Thoracic aorta (tissue), 2 donors: ENCODE measurements around the gene CDV3. TPM values are rescaled to one million over a fixed set of nuclear protein-coding genes. Genes with fewer than 3 reads are reported as not detected.
"Not testable (repeated sequence)": the region's sequence is repeated elsewhere in the genome, so short reads cannot be mapped to it uniquely, and the experiment has no call there.

Experiments
- ATAC-seq: fragments of 150-250 bp; one replicate; pipeline ENCODE4 v1.8.0; 2017; ENCODE audit warnings: low read depth; ENCODE audit not compliant: insufficient number of reproducible peaks, low FRiP score
- DNase-seq: peaks from one replicate; pipeline ENCODE4 v3.0.0-alpha.2; 2020; ENCODE audit warnings: low spot score
- H3K27ac ChIP-seq, 2 donors: fragments of 200-600 bp; sonication (generic); 1 replicate in 1 of 2; 2 replicates in 1 of 2; pipeline ENCODE4 v1.5.1; 2016; ENCODE audit warnings: mild to moderate bottlenecking in 2 of 2, moderate library complexity in 2 of 2
- H3K27me3 ChIP-seq: fragments of 200-600 bp; sonication (generic); replicated peaks from 2 replicates; pipeline ENCODE4 v1.6.0; 2016; ENCODE audit warnings: mild to moderate bottlenecking; ENCODE audit not compliant: insufficient read depth
- H3K36me3 ChIP-seq: fragments of 200-600 bp; sonication (generic); one replicate; pipeline ENCODE4 v1.5.1; 2016
- H3K4me1 ChIP-seq, 2 donors: fragments of 200-600 bp; sonication (generic); 1 replicate in 1 of 2; 2 replicates in 1 of 2; pipeline versions ENCODE4 v1.5.1 to v1.6.0; 2016; ENCODE audit warnings: low read depth in 2 of 2, mild to moderate bottlenecking in 1 of 2; ENCODE audit not compliant: control insufficient read depth in 1 of 2
- H3K4me3 ChIP-seq: fragments of 200-600 bp; sonication (generic); 2 replicates; pipeline ENCODE4 v1.5.1; 2016; ENCODE audit warnings: mild to moderate bottlenecking
- H3K9me3 ChIP-seq: fragments of 200-600 bp; sonication (generic); 2 replicates; pipeline ENCODE4 v1.5.1; 2016
- total RNA-seq, 2 donors: library from RNA; depleted of rRNA; stranded (reverse); fragments of >200 nt; gene quantifications; one replicate each; pipeline versions ENCODE4 v1.1.0 to v1.2.3, GENCODE V29; 2016
- TF ChIP-seq, protein P1 (sequence below): fragments of 200-600 bp; sonication (generic); IDR thresholded peaks from one replicate; pipeline ENCODE4 v1.5.1; 2019; ENCODE audit warnings: antibody characterized with exemption

The CDV3 gene
- total RNA-seq: 100 to 1,000 TPM in 1 of 2 donors, 10 to 100 TPM in 1; 86.5 to 190 TPM

DNA sequence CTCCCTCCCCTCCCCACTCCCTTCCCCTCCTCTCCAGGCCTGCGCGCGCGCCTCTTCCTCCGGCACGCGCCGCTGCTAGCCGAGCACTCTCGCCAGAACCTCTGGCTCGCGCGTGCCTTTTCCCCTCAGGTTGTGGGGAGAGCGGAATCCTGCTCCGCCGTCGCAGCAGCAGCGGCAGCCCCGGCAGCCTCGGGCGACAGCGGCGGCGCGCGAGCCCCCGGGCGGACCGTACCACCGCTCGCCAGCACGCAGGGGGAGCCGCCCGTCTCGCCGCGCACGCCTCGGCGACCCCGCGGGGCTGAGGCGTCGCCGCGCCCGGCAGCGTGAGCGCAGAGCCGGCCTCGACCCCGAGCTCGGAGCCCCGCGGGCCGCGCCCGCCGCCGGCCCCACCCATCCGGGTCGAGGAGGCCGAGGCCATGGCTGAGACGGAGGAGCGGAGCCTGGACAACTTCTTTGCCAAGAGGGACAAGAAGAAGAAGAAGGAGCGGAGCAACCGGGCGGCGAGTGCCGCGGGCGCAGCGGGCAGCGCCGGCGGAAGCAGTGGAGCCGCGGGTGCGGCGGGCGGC lies at the start of gene CDV3:
CDV3 (plus strand) TSS at position 58 of the 566 bp plus-strand sequence; CDS start at position 417, 359 bp downstream.
- peak; percentile 21 for ATAC-seq
- no peak for DNase-seq
- H3K4me1 ChIP-seq: peaks cover 35 to 70% of the 10 kb centered on the region in 2 donors

DNA sequence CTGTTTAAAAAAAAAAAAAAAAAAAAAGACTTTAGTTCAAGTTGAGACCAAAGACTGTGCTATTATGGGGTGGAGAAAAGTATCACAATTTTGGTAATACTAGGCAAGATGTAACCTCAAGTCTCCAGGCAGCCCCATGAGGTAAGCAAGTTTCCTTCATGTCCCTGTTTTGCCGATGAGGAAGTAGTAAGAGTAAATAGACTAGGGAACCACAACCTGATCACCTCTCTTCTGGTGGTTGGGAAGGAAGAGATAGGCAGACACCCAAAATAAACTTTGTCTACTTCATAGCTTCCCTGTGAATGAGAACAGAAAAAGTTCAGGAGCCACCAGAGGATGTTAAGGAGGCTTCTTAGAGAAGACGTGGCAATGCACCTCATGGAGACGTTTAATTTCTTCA lies 49.7 kb upstream of the CDV3 start:
- not testable (repeated sequence) for ATAC-seq, H3K4me1 ChIP-seq, H3K27me3 ChIP-seq, H3K27ac ChIP-seq, H3K9me3 ChIP-seq, H3K36me3 ChIP-seq, H3K4me3 ChIP-seq, DNase-seq

More for the DNA sequence above, at the start of gene CDV3:
- Histone ChIP-seq H3K4me3 (peak within 1 kb of the TSS; percentile 75), H3K9me3 (no peaks in the 10 kb centered on the region), H3K27me3 (no peaks in the 10 kb centered on the region), H3K36me3 (peaks cover 9% of the 10 kb centered on the region), H3K27ac (peak within 1 kb of the TSS; percentile 87 to 94)
- TF ChIP-seq, protein P1, sequence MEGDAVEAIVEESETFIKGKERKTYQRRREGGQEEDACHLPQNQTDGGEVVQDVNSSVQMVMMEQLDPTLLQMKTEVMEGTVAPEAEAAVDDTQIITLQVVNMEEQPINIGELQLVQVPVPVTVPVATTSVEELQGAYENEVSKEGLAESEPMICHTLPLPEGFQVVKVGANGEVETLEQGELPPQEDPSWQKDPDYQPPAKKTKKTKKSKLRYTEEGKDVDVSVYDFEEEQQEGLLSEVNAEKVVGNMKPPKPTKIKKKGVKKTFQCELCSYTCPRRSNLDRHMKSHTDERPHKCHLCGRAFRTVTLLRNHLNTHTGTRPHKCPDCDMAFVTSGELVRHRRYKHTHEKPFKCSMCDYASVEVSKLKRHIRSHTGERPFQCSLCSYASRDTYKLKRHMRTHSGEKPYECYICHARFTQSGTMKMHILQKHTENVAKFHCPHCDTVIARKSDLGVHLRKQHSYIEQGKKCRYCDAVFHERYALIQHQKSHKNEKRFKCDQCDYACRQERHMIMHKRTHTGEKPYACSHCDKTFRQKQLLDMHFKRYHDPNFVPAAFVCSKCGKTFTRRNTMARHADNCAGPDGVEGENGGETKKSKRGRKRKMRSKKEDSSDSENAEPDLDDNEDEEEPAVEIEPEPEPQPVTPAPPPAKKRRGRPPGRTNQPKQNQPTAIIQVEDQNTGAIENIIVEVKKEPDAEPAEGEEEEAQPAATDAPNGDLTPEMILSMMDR: no peak

GRCh38 chr3:133525435-133525834 lies 48.1 kb upstream of the CDV3 start:
- Histone ChIP-seq H3K27me3 (no peaks in the 10 kb centered on the region), H3K4me1 (no peaks in the 10 kb centered on the region), H3K9me3 (no peaks in the 10 kb centered on the region), H3K36me3 (no peaks in the 10 kb centered on the region), H3K27ac (no peak overlapping the region), H3K4me3 (no peak overlapping the region)
- ATAC-seq: no peak
- no peak for DNase-seq
- TF ChIP-seq, protein P1: no peak

GRCh38 chr3:133527081-133527715 lies 46.3 kb upstream of the CDV3 start:
- TF ChIP-seq, protein P1: no peak
- DNase-seq (no peak), ATAC-seq (no peak)
- Histone ChIP-seq H3K27ac (no peak overlapping the region), H3K36me3 (no peaks in the 10 kb centered on the region), H3K9me3 (no peaks in the 10 kb centered on the region), H3K4me3 (no peak overlapping the region), H3K27me3 (no peaks in the 10 kb centered on the region), H3K4me1 (no peaks in the 10 kb centered on the region)

- Histone ChIP-seq H3K4me1 (no peaks in the 10 kb centered on the region), H3K9me3 (no peaks in the 10 kb centered on the region), H3K27me3 (no peaks in the 10 kb centered on the region), H3K27ac (no peak overlapping the region), H3K36me3 (no peaks in the 10 kb centered on the region), H3K4me3 (no peak overlapping the region)
- TF ChIP-seq, protein P1: no peak
- DNase-seq: no peak
- ATAC-seq: no peak
These were observed 43.7 kb upstream of the CDV3 start for GRCh38 chr3:133529809-133530208.
